Trophoblast cell (in vitro differentiated cells and primary cell): Measurements from ENCODE around the gene DENND2D.
A peak's percentile ranks its signal among the peaks of the same experiment; 100 is the strongest.

Experiments
- DNase-seq, 2 donors: peaks; one replicate each; pipeline ENCODE4 v3.0.0-alpha.2; 2016
- H2AFZ ChIP-seq: 2 replicates; pipeline ENCODE4 v1.6.1; 2013; ENCODE audit warnings: low read length, moderate library complexity, mild to moderate bottlenecking; ENCODE audit not compliant: insufficient read depth, poor library complexity
- H2AK5ac ChIP-seq: 2 replicates; pipeline ENCODE4 v1.6.1; 2013; ENCODE audit warnings: mild to moderate bottlenecking, low read length
- H2BK120ac ChIP-seq: 2 replicates; pipeline ENCODE4 v1.6.1; 2013; ENCODE audit warnings: low read length, mild to moderate bottlenecking, moderate library complexity; ENCODE audit not compliant: insufficient read depth, poor library complexity
- H2BK12ac ChIP-seq: 2 replicates; pipeline ENCODE4 v1.6.1; 2013; ENCODE audit warnings: mild to moderate bottlenecking, low read length, moderate library complexity
- H2BK5ac ChIP-seq: 2 replicates; pipeline ENCODE4 v1.6.1; 2013; ENCODE audit warnings: low read length, low read depth, moderate library complexity, mild to moderate bottlenecking; ENCODE audit not compliant: poor library complexity
- H3K14ac ChIP-seq: 2 replicates; pipeline ENCODE4 v1.6.1; 2013; ENCODE audit warnings: mild to moderate bottlenecking, low read length
- H3K18ac ChIP-seq: 2 replicates; pipeline ENCODE4 v1.6.1; 2013; ENCODE audit warnings: mild to moderate bottlenecking, low read length
- H3K23ac ChIP-seq: 2 replicates; pipeline ENCODE4 v1.6.1; 2013; ENCODE audit warnings: low read length
- H3K27ac ChIP-seq: 2 replicates; pipeline ENCODE4 v1.5.1; 2013; ENCODE audit warnings: low read depth, mild to moderate bottlenecking, inconsistent platforms, low read length, moderate library complexity
- H3K27me3 ChIP-seq: 2 replicates; pipeline ENCODE4 v1.6.1; 2013; ENCODE audit warnings: inconsistent platforms, mild to moderate bottlenecking, low read length, moderate library complexity; ENCODE audit not compliant: insufficient read depth
- H3K36me3 ChIP-seq, 2 experiments: 1 replicate in 1 of 2; 2 replicates in 1 of 2; pipeline ENCODE4 v1.6.1; 2013; ENCODE audit warnings: low read length in 2 of 2, mild to moderate bottlenecking in 2 of 2, moderate library complexity in 1 of 2; ENCODE audit not compliant: insufficient read depth in 2 of 2, control insufficient read depth in 1 of 2
- H3K4ac ChIP-seq: 2 replicates; pipeline ENCODE4 v1.6.1; 2013; ENCODE audit warnings: low read depth, mild to moderate bottlenecking, low read length, moderate library complexity
- H3K4me1 ChIP-seq, 2 experiments: 1 replicate in 1 of 2; 2 replicates in 1 of 2; pipeline ENCODE4 v1.6.1; 2013; ENCODE audit warnings: low read length in 2 of 2, mild to moderate bottlenecking in 2 of 2, moderate library complexity in 1 of 2; ENCODE audit not compliant: insufficient read depth in 2 of 2, control insufficient read depth in 1 of 2
- H3K4me2 ChIP-seq: 2 replicates; pipeline ENCODE4 v1.6.1; 2013; ENCODE audit warnings: inconsistent platforms, mild to moderate bottlenecking, low read length, moderate library complexity
- H3K4me3 ChIP-seq: 2 replicates; pipeline ENCODE4 v1.5.1; 2013; ENCODE audit warnings: mild to moderate bottlenecking, low read depth, low read length, inconsistent platforms
- H3K79me1 ChIP-seq: one replicate; pipeline ENCODE4 v1.6.1; 2013; ENCODE audit warnings: low read length
- H3K79me2 ChIP-seq: 2 replicates; pipeline ENCODE4 v1.6.1; 2013; ENCODE audit warnings: low read length, mild to moderate bottlenecking; ENCODE audit not compliant: control insufficient read depth, insufficient read depth, poor library complexity
- H3K9ac ChIP-seq: 2 replicates; pipeline ENCODE4 v1.6.1; 2013; ENCODE audit warnings: mild to moderate bottlenecking, low read length
- H3K9me3 ChIP-seq: 2 replicates; pipeline ENCODE4 v1.6.1; 2013; ENCODE audit warnings: low read depth, mild to moderate bottlenecking, control low read depth, inconsistent platforms, low read length; ENCODE audit not compliant: insufficient read depth
- H4K12ac ChIP-seq: 2 replicates; pipeline ENCODE4 v1.6.1; 2013; ENCODE audit warnings: low read depth, mild to moderate bottlenecking, low read length, moderate library complexity
- H4K8ac ChIP-seq: 2 replicates; pipeline ENCODE4 v1.6.1; 2013; ENCODE audit warnings: low read depth, mild to moderate bottlenecking, low read length, moderate library complexity
- H4K91ac ChIP-seq: one replicate; pipeline ENCODE4 v1.6.1; 2013; ENCODE audit warnings: low read depth, mild to moderate bottlenecking, low read length, moderate library complexity
- WGBS: extraction: QIAGEN DNeasy Blood & Tissue Kit; methylation state at CpG from one replicate; pipeline ENCODE4 v1.1.7; 2013; ENCODE audit warnings: missing lambda C conversion rate; ENCODE audit not compliant: insufficient read length, insufficient coverage; ENCODE audit errors: extremely low coverage; 5-methylcytosine and 5-hydroxymethylcytosine counted together

Gene DENND2D

DNA sequence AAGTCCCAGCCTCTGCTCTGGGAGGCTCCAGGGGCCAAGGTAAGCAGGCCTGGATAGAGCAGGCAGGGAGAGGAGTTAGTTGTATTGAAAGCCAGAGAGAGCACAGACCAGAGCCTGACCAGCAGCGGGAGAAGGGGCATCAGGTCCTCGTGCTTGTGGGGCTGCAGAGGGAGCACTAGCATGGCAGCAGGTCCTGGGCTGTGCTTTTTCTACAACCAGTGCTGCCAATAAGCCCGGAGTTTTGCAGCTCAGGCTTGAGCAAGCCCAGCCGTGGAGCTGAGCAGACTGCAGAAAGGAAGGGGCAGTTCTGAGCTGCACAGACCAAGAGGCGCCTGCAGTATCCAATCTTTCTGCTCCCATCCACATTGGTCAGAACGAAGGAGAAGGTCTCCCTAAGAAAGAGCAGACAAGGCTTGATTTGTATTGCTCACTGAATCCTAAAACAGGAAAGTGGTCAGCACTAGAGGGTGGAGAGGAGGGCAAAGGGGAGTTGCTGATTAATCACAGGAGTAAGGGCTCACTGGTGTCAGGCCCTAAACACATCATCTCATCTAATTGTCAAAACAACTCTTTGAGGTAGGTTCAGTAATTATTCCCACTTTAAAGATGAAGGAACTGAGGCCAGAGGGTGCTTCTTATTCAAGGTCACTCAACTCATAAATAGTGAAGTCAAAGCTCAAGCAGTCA, 2.7 kb downstream of the DENND2D start:
- Histone ChIP-seq H3K4ac (no peak overlapping the region), H2BK120ac (no peak overlapping the region), H3K23ac (no peak overlapping the region), H3K4me3 (no peak overlapping the region), H3K36me3 (no peaks in the 10 kb centered on the region), H3K4me1 (peaks cover 17 to 34% of the 10 kb centered on the region in 2 experiments), H3K27me3 (no peaks in the 10 kb centered on the region), H3K4me2 (no peak overlapping the region), H3K9ac (no peak overlapping the region), H4K12ac (no peak overlapping the region), H2AFZ (no peak overlapping the region), H4K8ac (no peak overlapping the region), H3K27ac (no peak overlapping the region), H3K18ac (no peak overlapping the region), H3K14ac (no peak overlapping the region), H2BK5ac (no peak overlapping the region), H3K79me2 (peaks cover 2% of the 10 kb centered on the region), H4K91ac (peak overlapping the region; percentile 58), H2AK5ac (peak overlapping the region; percentile 50), H2BK12ac (peak overlapping the region; percentile 5), H3K9me3 (no peaks in the 10 kb centered on the region), H3K79me1 (peaks cover 39% of the 10 kb centered on the region)
- no CpG with 5 or more reads among the region's 6 CpGs for WGBS
- DNase-seq: peak in 1 of 2 donors; percentile 31

GRCh38 chr1:111196213-111196612, 4.2 kb downstream of the DENND2D start:
- no peaks in the 10 kb centered on the region for H3K36me3 ChIP-seq
- no peak overlapping the region for H3K4me3 ChIP-seq
- no peaks in the 10 kb centered on the region for H3K9me3 ChIP-seq
- H3K4ac ChIP-seq: no peak overlapping the region
- H4K8ac ChIP-seq: no peak overlapping the region
- H3K27ac ChIP-seq: no peak overlapping the region
- H3K14ac ChIP-seq: no peak overlapping the region
- peaks cover 37% of the 10 kb centered on the region for H3K79me1 ChIP-seq
- no peak overlapping the region for H3K9ac ChIP-seq
- no peak overlapping the region for H2BK5ac ChIP-seq
- H4K91ac ChIP-seq: peak overlapping the region; percentile 13
- H2BK120ac ChIP-seq: no peak overlapping the region
- no peak overlapping the region for H3K23ac ChIP-seq
- no CpG with 5 or more reads among the region's 2 CpGs for WGBS
- H2BK12ac ChIP-seq: no peak overlapping the region
- DNase-seq: no peak
- no peak overlapping the region for H3K18ac ChIP-seq
- no peaks in the 10 kb centered on the region for H3K79me2 ChIP-seq
- no peaks in the 10 kb centered on the region for H3K27me3 ChIP-seq
- H2AK5ac ChIP-seq: no peak overlapping the region
- H4K12ac ChIP-seq: no peak overlapping the region
- no peak overlapping the region for H2AFZ ChIP-seq
- no peak overlapping the region for H3K4me2 ChIP-seq
- peaks cover 19 to 34% of the 10 kb centered on the region in 2 experiments for H3K4me1 ChIP-seq

DNA sequence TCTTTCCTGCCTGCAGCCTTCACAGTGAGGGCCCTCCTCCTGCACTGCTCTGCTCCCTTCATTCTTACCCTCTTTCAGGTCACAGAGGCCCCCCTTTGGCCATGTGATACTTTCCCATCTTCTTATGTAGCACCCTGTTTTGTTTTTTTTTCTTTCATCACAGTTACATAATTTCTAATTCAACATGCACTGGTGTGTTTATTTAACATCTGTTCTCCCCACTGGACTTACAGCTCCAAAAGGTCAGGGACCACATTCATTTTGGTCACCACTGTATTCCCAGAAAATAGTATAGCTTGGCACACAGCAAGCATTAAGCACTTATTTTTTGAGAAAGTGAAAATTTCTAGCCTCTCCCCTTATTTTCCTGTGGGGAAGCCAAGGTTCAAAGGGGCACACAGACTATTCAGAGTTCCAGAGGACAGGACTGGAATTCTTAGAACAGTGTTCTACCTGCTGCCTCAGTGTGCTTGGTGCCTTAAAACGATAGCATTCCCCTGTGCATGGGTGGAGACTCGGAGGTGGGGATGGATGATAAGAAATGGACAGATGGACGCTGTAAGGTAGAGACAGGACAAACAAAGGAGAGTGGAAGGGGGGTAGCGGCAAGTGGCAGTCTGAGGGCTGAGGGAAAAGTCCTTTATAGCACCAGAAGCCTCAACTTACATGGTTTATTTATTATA, 5.3 kb downstream of the DENND2D start:
- H3K14ac ChIP-seq: no peak overlapping the region
- no peaks in the 10 kb centered on the region for H3K79me2 ChIP-seq
- no peaks in the 10 kb centered on the region for H3K36me3 ChIP-seq
- H4K91ac ChIP-seq: peak overlapping the region; percentile 58
- H3K23ac ChIP-seq: no peak overlapping the region
- WGBS: no CpG with 5 or more reads among the region's 4 CpGs
- H2BK12ac ChIP-seq: no peak overlapping the region
- H3K4ac ChIP-seq: no peak overlapping the region
- H3K4me2 ChIP-seq: no peak overlapping the region
- no peak overlapping the region for H3K4me3 ChIP-seq
- H3K18ac ChIP-seq: no peak overlapping the region
- H2AK5ac ChIP-seq: no peak overlapping the region
- H3K27me3 ChIP-seq: no peaks in the 10 kb centered on the region
- H3K79me1 ChIP-seq: peaks cover 34% of the 10 kb centered on the region
- H2BK5ac ChIP-seq: no peak overlapping the region
- no peak overlapping the region for H4K8ac ChIP-seq
- H2AFZ ChIP-seq: no peak overlapping the region
- no peak overlapping the region for H3K27ac ChIP-seq
- no peaks in the 10 kb centered on the region for H3K9me3 ChIP-seq
- H2BK120ac ChIP-seq: no peak overlapping the region
- no peak for DNase-seq
- no peak overlapping the region for H4K12ac ChIP-seq
- no peak overlapping the region for H3K9ac ChIP-seq
- peaks cover 19 to 32% of the 10 kb centered on the region in 2 experiments for H3K4me1 ChIP-seq

DNA sequence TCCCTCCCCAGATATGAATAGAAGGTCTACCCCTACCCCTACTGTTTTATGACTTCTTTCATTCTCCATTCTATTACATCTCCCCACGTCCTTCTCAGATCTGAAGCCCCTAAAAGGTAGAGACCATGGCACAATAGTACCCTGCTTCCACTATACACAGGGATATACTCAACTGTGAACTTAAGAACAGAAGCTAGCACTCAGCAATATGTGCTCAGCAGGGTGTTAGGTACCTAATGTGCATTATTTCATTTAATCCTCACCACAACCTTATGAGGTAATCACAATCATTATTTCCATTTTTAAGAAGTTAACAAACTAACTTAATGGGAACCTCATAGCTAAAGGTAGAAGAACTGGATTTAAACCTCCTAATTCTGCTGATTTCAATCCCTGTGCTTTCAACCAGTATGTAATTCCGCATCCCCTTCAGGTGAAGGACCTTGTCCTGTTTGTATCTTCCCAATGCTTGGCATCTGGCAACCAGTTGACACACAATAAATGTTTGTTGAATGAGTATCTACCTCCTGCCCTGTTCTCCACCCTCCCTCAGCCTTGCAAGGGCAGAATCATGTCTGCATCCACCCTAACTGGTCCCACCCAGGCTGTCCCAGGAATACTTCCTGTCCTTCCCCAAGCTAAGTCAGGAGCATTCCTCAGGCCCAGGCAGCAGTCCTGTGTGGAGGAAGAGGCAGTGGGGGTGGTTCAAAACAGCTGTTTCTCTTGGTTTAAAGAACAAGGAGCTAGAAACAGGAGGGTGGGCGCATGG, 6.5 kb downstream of the DENND2D start:
- H2AFZ ChIP-seq: no peak overlapping the region
- peaks cover 16 to 31% of the 10 kb centered on the region in 2 experiments for H3K4me1 ChIP-seq
- H3K27me3 ChIP-seq: no peaks in the 10 kb centered on the region
- H3K9me3 ChIP-seq: no peaks in the 10 kb centered on the region
- no peaks in the 10 kb centered on the region for H3K36me3 ChIP-seq
- H4K91ac ChIP-seq: peak overlapping the region; percentile 58
- no CpG with 5 or more reads among the region's 3 CpGs for WGBS
- H3K23ac ChIP-seq: no peak overlapping the region
- H3K4me3 ChIP-seq: no peak overlapping the region
- H3K9ac ChIP-seq: no peak overlapping the region
- H3K4ac ChIP-seq: no peak overlapping the region
- peak overlapping the region; percentile 9 for H2BK12ac ChIP-seq
- H4K12ac ChIP-seq: no peak overlapping the region
- H3K79me1 ChIP-seq: peaks cover 26% of the 10 kb centered on the region
- H3K27ac ChIP-seq: peak overlapping the region; percentile 93
- H2AK5ac ChIP-seq: no peak overlapping the region
- H2BK120ac ChIP-seq: peak overlapping the region; percentile 91
- H3K18ac ChIP-seq: no peak overlapping the region
- no peak overlapping the region for H3K4me2 ChIP-seq
- DNase-seq: peak; percentile 62 to 75
- no peak overlapping the region for H2BK5ac ChIP-seq
- H3K79me2 ChIP-seq: no peaks in the 10 kb centered on the region
- peak overlapping the region; percentile 27 for H3K14ac ChIP-seq
- no peak overlapping the region for H4K8ac ChIP-seq
